Lung (tissue), 12 donors: ENCODE measurements around the gene DNAAF1. TPM values are rescaled to one million over a fixed set of nuclear protein-coding genes. Genes with fewer than 3 reads are reported as not detected.

Experiments
- ATAC-seq: fragments of 200-7000 bp; cut with Tn5 transposase; one replicate; pipeline ENCODE4 v1.9.1; 2020; ENCODE audit warnings: moderate number of reproducible peaks; ENCODE audit not compliant: insufficient read depth, low FRiP score
- DNase-seq, 3 donors: peaks; one replicate each; pipeline ENCODE4 v3.0.0-alpha.2; 2013 to 2017
- H3K27ac ChIP-seq, 2 donors: one replicate each; pipeline ENCODE4 v1.5.1; 2013; ENCODE audit warnings: mild to moderate bottlenecking in 2 of 2, moderate library complexity in 2 of 2, control low read depth in 1 of 2, inconsistent platforms in 1 of 2, low read depth in 1 of 2, low read length in 1 of 2
- H3K27me3 ChIP-seq, 3 donors: one replicate each; pipeline ENCODE4 v1.5.1; 2013; ENCODE audit warnings: low read length in 2 of 3; ENCODE audit not compliant: control insufficient read depth in 3 of 3, insufficient read depth in 3 of 3
- H3K36me3 ChIP-seq, 4 donors: one replicate each; pipeline ENCODE4 v1.5.1; 2013; ENCODE audit warnings: low read length in 4 of 4, mild to moderate bottlenecking in 1 of 4, moderate library complexity in 1 of 4; ENCODE audit not compliant: control insufficient read depth in 4 of 4, insufficient read depth in 4 of 4
- H3K4me1 ChIP-seq, 5 donors: one replicate each; pipeline ENCODE4 v1.5.1; 2013; ENCODE audit warnings: low read length in 5 of 5, mild to moderate bottlenecking in 2 of 5, moderate library complexity in 1 of 5; ENCODE audit not compliant: control insufficient read depth in 5 of 5, insufficient read depth in 5 of 5
- H3K4me3 ChIP-seq: one replicate; pipeline ENCODE4 v1.5.1; 2013; ENCODE audit warnings: mild to moderate bottlenecking, control low read depth, moderate library complexity
- H3K9ac ChIP-seq, 2 donors: one replicate each; pipeline ENCODE4 v1.5.1; 2013; ENCODE audit warnings: low read length in 2 of 2, control low read depth in 1 of 2; ENCODE audit not compliant: insufficient read depth in 1 of 2
- H3K9me3 ChIP-seq, 4 donors: one replicate each; pipeline ENCODE4 v1.5.1; 2013; ENCODE audit warnings: low read length in 3 of 4, mild to moderate bottlenecking in 1 of 4, moderate library complexity in 1 of 4; ENCODE audit not compliant: control insufficient read depth in 4 of 4, insufficient read depth in 3 of 4
- WGBS, 2 donors: extraction: QIAGEN DNeasy Blood & Tissue Kit; methylation state at CpG; one replicate each; pipeline ENCODE4 v1.1.7; 2013; 5-methylcytosine and 5-hydroxymethylcytosine counted together
- polyA plus RNA-seq, 2 donors: library from polyadenylated mRNA; stranded (reverse); fragments of 200-250 nt; gene quantifications; one replicate each; pipeline ENCODE4 v1.2.1, GENCODE V29; 2013
- total RNA-seq, 2 donors: library from RNA; depleted of rRNA in 1 of 2; stranded (reverse); fragments of >200 nt in 1 of 2; gene quantifications; one replicate each; pipeline ENCODE4 v1.2.1, GENCODE V29; 2014 to 2021
- TF ChIP-seq, protein P1 (sequence below): IDR thresholded peaks from 2 replicates; pipeline ENCODE4 v1.5.1; 2012; ENCODE audit warnings: mild to moderate bottlenecking; ENCODE audit errors: control extremely low read depth, extremely low read depth
- donor health status: control.
- donor health status: control.
- donor health status: Bipolar disorder and iron deficiency.
- donor health status: healthy.
- donor health status: DM: yes; HTN: yes; CAD: no.

Gene DNAAF1
- total and polyA plus RNA-seq, 4 donors, result 11.5 to 38.5 (median 12.4) TPM

DNA sequence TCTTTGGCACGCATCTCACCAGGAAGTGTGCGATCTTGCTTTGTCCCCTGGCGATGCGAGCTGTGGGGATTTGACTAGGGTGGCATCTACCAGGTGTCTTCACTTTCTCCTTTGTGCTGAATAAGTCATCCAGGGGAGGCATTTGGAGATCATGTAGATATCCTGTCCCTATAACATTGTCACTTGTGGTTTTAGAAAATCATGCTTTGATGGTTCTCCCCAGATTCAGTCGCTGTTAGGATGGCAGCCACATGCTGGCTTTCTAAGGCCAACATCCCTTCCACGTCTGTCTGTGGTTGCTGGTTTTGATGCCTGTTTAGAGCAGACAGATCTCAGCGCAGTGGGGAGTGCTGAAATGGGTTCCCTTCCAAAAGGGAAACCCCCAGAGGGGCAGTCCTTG lies 48.4 kb downstream of the DNAAF1 start:
- H3K36me3 ChIP-seq, result no peaks in the 10 kb centered on the region
- 77 to 80% methylated on average over 7 of the region's 7 CpGs for WGBS, 2 donors
- ATAC-seq (no peak), DNase-seq (no peak)
- no peaks in the 10 kb centered on the region for H3K9me3 ChIP-seq
- H3K27me3 ChIP-seq, result no peaks in the 10 kb centered on the region
- no peak overlapping the region for H3K9ac ChIP-seq
- H3K27ac ChIP-seq, result no peak overlapping the region
- no peak overlapping the region for H3K4me3 ChIP-seq
- no peaks in the 10 kb centered on the region for H3K4me1 ChIP-seq
- TF ChIP-seq, protein P1, sequence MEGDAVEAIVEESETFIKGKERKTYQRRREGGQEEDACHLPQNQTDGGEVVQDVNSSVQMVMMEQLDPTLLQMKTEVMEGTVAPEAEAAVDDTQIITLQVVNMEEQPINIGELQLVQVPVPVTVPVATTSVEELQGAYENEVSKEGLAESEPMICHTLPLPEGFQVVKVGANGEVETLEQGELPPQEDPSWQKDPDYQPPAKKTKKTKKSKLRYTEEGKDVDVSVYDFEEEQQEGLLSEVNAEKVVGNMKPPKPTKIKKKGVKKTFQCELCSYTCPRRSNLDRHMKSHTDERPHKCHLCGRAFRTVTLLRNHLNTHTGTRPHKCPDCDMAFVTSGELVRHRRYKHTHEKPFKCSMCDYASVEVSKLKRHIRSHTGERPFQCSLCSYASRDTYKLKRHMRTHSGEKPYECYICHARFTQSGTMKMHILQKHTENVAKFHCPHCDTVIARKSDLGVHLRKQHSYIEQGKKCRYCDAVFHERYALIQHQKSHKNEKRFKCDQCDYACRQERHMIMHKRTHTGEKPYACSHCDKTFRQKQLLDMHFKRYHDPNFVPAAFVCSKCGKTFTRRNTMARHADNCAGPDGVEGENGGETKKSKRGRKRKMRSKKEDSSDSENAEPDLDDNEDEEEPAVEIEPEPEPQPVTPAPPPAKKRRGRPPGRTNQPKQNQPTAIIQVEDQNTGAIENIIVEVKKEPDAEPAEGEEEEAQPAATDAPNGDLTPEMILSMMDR, result no peak

DNA sequence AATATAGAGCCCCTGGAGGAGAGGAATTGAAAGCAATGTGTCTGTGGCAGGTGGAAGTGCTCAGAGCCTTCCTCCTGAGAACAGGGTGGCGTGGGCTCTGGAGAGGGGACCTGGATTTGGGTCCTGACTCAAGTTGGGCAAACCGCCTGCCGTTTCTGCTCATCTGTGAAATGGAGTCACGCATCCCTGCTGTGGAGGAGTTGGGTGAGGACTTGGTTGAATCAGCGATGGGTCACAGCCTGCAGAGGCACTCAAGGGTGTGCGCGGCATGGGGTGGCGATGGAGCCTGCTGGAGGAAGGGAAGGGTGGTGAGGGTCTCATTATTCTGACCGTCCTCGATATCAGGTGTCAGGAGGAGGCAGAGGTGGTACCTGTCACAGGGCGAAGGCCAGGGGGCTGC lies 48.9 kb downstream of the DNAAF1 start:
- TF ChIP-seq, protein P1, result no peak
- no peak overlapping the region for H3K9ac ChIP-seq
- no peak overlapping the region for H3K27ac ChIP-seq
- ATAC-seq, result no peak
- no peaks in the 10 kb centered on the region for H3K36me3 ChIP-seq
- H3K27me3 ChIP-seq, result no peaks in the 10 kb centered on the region
- no peak overlapping the region for H3K4me3 ChIP-seq
- H3K4me1 ChIP-seq, result no peaks in the 10 kb centered on the region
- H3K9me3 ChIP-seq, result no peaks in the 10 kb centered on the region
- DNase-seq, result no peak
- 84 to 87% methylated on average over 11 of the region's 11 CpGs for WGBS, 2 donors

DNA sequence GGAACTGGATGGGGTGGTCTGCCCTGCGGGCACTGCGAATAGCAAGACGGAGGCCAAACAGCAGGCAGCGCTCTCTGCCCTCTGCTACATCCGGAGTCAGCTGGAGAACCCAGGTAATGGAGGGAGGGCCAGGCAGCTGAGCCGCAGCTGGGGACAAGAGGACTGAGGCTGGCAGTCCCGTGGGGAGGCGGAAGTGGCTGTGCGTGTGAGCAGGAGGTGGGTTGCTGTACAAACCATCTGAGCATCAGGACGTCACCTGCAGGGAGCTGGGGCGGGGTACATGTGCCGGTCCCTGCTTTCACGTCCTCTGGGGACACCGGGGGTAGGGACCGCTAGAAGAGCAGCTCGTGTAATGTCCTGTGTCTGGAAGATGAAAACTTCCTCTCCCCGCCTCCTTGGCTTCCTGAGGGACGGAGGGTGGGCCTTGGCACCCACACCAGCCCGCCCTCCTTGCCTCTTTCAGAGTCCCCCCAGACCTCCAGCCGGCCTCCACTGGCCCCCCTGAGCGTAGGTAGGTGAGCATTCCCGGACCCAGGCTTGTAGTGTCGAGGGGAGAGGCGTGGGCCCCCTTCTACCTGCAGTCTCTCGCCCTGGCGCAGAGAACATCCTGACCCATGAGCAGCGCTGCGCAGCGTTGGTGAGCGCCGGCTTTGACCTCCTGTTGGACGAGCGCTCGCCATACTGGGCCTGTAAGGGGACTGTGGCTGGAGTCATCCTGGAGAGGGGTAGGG lies 49.5 kb downstream of the DNAAF1 start:
- no peaks in the 10 kb centered on the region for H3K27me3 ChIP-seq
- no peak for DNase-seq
- 58 to 61% methylated on average over 34 of the region's 34 CpGs for WGBS, 2 donors

More for the DNA sequence above, 49.5 kb downstream of the DNAAF1 start:
- H3K27ac ChIP-seq, result no peak overlapping the region
- H3K9me3 ChIP-seq, result no peaks in the 10 kb centered on the region
- H3K36me3 ChIP-seq, result no peaks in the 10 kb centered on the region
- no peak for ATAC-seq
- no peaks in the 10 kb centered on the region for H3K4me1 ChIP-seq
- no peak overlapping the region for H3K9ac ChIP-seq
- TF ChIP-seq, protein P1, result no peak
- H3K4me3 ChIP-seq, result no peak overlapping the region
